ENCODE measurements around the gene IL17RD.

Gene IL17RD

GRCh38 chr3:57179580-57180410 lies 14.6 kb upstream of the IL17RD start:
- peak; percentile 25; the same call in 1 of the 2 replicates for TF ChIP-seq CTCF (IDR thresholded peaks at IDR 0.05; ENCODE audit: low read depth, low read length)
- no peak overlapping the region for H3K4me3 ChIP-seq (ENCODE audit: low read depth, low read length)

GRCh38 chr3:57176045-57176444 lies 10.9 kb upstream of the IL17RD start:
- no peak for TF ChIP-seq CTCF (IDR thresholded peaks at IDR 0.05; ENCODE audit: low read depth, low read length)

GRCh38 chr3:57173687-57174086 lies 8.5 kb upstream of the IL17RD start:
- H3K4me3 ChIP-seq (ENCODE audit: low read depth, low read length) = no peak overlapping the region
- no peak for TF ChIP-seq CTCF (IDR thresholded peaks at IDR 0.05; ENCODE audit: low read depth, low read length)

More at GRCh38 chr3:57176045-57176444, 10.9 kb upstream of the IL17RD start:
- no peak overlapping the region for H3K4me3 ChIP-seq (ENCODE audit: low read depth, low read length)

GRCh38 chr3:57170946-57171345 lies 5.8 kb upstream of the IL17RD start:
- TF ChIP-seq CTCF (IDR thresholded peaks at IDR 0.05; ENCODE audit: low read depth, low read length) = no peak

GRCh38 chr3:57169872-57170623 lies 4.9 kb upstream of the IL17RD start:
- peak overlapping the region; percentile 48 for H3K4me3 ChIP-seq (ENCODE audit: low read depth, low read length)
- TF ChIP-seq CTCF (IDR thresholded peaks at IDR 0.05; ENCODE audit: low read depth, low read length) = peak; percentile 81

More at GRCh38 chr3:57170946-57171345, 5.8 kb upstream of the IL17RD start:
- H3K4me3 ChIP-seq (ENCODE audit: low read depth, low read length) = no peak overlapping the region

- no peak overlapping the region for H3K4me3 ChIP-seq (ENCODE audit: low read depth, low read length)
- TF ChIP-seq CTCF (IDR thresholded peaks at IDR 0.05; ENCODE audit: low read depth, low read length) = no peak
Measured at GRCh38 chr3:57169108-57169507, 4.0 kb upstream of the IL17RD start.

- TF ChIP-seq CTCF (IDR thresholded peaks at IDR 0.05; ENCODE audit: low read depth, low read length) = no peak
- no peak overlapping the region for H3K4me3 ChIP-seq (ENCODE audit: low read depth, low read length)
Measured at GRCh38 chr3:57168151-57168550, 3.0 kb upstream of the IL17RD start.

Data from WI38 (cell line).